Measurements from ENCODE around the gene CMSS1. TPM values are rescaled to one million over a fixed set of nuclear protein-coding genes. Genes with fewer than 3 reads are reported as not detected.

The CMSS1 gene
- total RNA-seq, 2 experiments from 2014 or later, result 34.8 to 37.2 TPM

GRCh38 chr3:99874237-99875002, 56.8 kb downstream of the CMSS1 start:
- Mint-ChIP-seq H3K4me1 (peaks cover 25% of the 10 kb centered on the region), H3K27ac (no peak overlapping the region), H3K27me3 (peaks cover 36% of the 10 kb centered on the region), H3K9me3 (no peaks in the 10 kb centered on the region), H3K4me3 (no peak overlapping the region), H3K36me3 (ENCODE audit: low read depth) (peaks cover 4% of the 10 kb centered on the region)
- POLR2A ChIA-PET, result no interaction called here
- CTCF ChIA-PET, result no interaction called here
- no peak for DNase-seq

GRCh38 chr3:99875581-99875928, 57.9 kb downstream of the CMSS1 start:
- Mint-ChIP-seq H3K4me1 (peaks cover 25% of the 10 kb centered on the region), H3K4me3 (peak overlapping the region; percentile 60), H3K9me3 (no peaks in the 10 kb centered on the region), H3K27ac (peak overlapping the region; percentile 9), H3K36me3 (ENCODE audit: low read depth) (peaks cover 4% of the 10 kb centered on the region), H3K27me3 (peaks cover 36% of the 10 kb centered on the region)
- no peak for DNase-seq
- ChIA-PET CTCF (interaction anchor here (0.6 kb wide), 1 partner anchor 20 kb away, joined by 3 read pairs; no protein-coding TSS in a partner anchor), POLR2A (no interaction called here)

- Mint-ChIP-seq H3K9me3 (no peaks in the 10 kb centered on the region), H3K4me3 (peak overlapping the region; percentile 60), H3K27me3 (peaks cover 36% of the 10 kb centered on the region), H3K27ac (no peak overlapping the region), H3K4me1 (peaks cover 25% of the 10 kb centered on the region), H3K36me3 (ENCODE audit: low read depth) (peaks cover 4% of the 10 kb centered on the region)
- ChIA-PET POLR2A (no interaction called here), CTCF (interaction anchor here (0.6 kb wide), 1 partner anchor 21 kb away, joined by 3 read pairs; no protein-coding TSS in a partner anchor)
- DNase-seq, result peak; percentile 64
Observed at GRCh38 chr3:99875929-99876841, 58.5 kb downstream of the CMSS1 start.

- ChIA-PET CTCF (no interaction called here), POLR2A (no interaction called here)
- Mint-ChIP-seq H3K9me3 (no peaks in the 10 kb centered on the region), H3K27ac (no peak overlapping the region), H3K36me3 (ENCODE audit: low read depth) (peaks cover 4% of the 10 kb centered on the region), H3K4me1 (peaks cover 23% of the 10 kb centered on the region), H3K27me3 (peaks cover 36% of the 10 kb centered on the region), H3K4me3 (no peak overlapping the region)
- DNase-seq, result no peak
Observed at GRCh38 chr3:99877031-99877579, 59.4 kb downstream of the CMSS1 start.

- Mint-ChIP-seq H3K27ac (no peak overlapping the region), H3K4me3 (no peak overlapping the region), H3K36me3 (ENCODE audit: low read depth) (peaks cover 4% of the 10 kb centered on the region), H3K4me1 (peaks cover 14% of the 10 kb centered on the region), H3K27me3 (peaks cover 33% of the 10 kb centered on the region), H3K9me3 (no peaks in the 10 kb centered on the region)
- POLR2A ChIA-PET, result no interaction called here
- DNase-seq, result no peak
- CTCF ChIA-PET, result interaction anchor here (1.0 kb wide), 1 partner anchor 54 kb away, joined by 3 read pairs; no protein-coding TSS in a partner anchor
Observed at GRCh38 chr3:99878005-99878404, 60.3 kb downstream of the CMSS1 start.

GRCh38 chr3:99879275-99879674, 61.6 kb downstream of the CMSS1 start:
- Mint-ChIP-seq H3K27me3 (peaks cover 23% of the 10 kb centered on the region), H3K4me1 (peaks cover 15% of the 10 kb centered on the region), H3K4me3 (no peak overlapping the region), H3K27ac (no peak overlapping the region), H3K9me3 (no peaks in the 10 kb centered on the region), H3K36me3 (ENCODE audit: low read depth) (no peaks in the 10 kb centered on the region)
- DNase-seq, result no peak
- ChIA-PET CTCF (interaction anchor here (1.5 kb wide), 1 partner anchor 11 kb away, joined by 6 read pairs; no protein-coding TSS in a partner anchor), POLR2A (interaction anchor here (0.7 kb wide), 1 partner anchor 61 kb away, joined by 3 read pairs; no protein-coding TSS in a partner anchor)

GRCh38 chr3:99881121-99881524, 63.5 kb downstream of the CMSS1 start:
- CTCF ChIA-PET, result interaction anchor here (1.6 kb wide), 1 partner anchor 10 kb away, joined by 3 read pairs; no protein-coding TSS in a partner anchor
- Mint-ChIP-seq H3K4me1 (peaks cover 20% of the 10 kb centered on the region), H3K4me3 (no peak overlapping the region), H3K9me3 (no peaks in the 10 kb centered on the region), H3K36me3 (ENCODE audit: low read depth) (peaks cover 2% of the 10 kb centered on the region), H3K27me3 (peaks cover 16% of the 10 kb centered on the region), H3K27ac (no peak overlapping the region)
- POLR2A ChIA-PET, result no interaction called here
- DNase-seq, result no peak

- Mint-ChIP-seq H3K9me3 (no peaks in the 10 kb centered on the region), H3K27ac (no peak overlapping the region), H3K27me3 (peaks cover 9% of the 10 kb centered on the region), H3K4me1 (peaks cover 17% of the 10 kb centered on the region), H3K36me3 (ENCODE audit: low read depth) (peaks cover 2% of the 10 kb centered on the region), H3K4me3 (no peak overlapping the region)
- no peak for DNase-seq
- POLR2A ChIA-PET, result no interaction called here
- CTCF ChIA-PET, result interaction anchor here (0.9 to 1.6 kb wide), 3 partner anchors 9 to 19 kb away, joined by 3 to 4 read pairs (median 3); no protein-coding TSS in a partner anchor
Observed at GRCh38 chr3:99882436-99883137, 64.9 kb downstream of the CMSS1 start.

GRCh38 chr3:99883138-99883461, 65.4 kb downstream of the CMSS1 start:
- CTCF ChIA-PET, result interaction anchor here (0.9 to 1.6 kb wide), 2 partner anchors 16 to 18 kb away, joined by 3 to 4 read pairs; no protein-coding TSS in a partner anchor
- no peaks in the 10 kb centered on the region for H3K9me3 Mint-ChIP-seq
- H3K27ac Mint-ChIP-seq, result no peak overlapping the region
- peaks cover 4% of the 10 kb centered on the region for H3K27me3 Mint-ChIP-seq
- POLR2A ChIA-PET, result no interaction called here
- DNase-seq, result no peak
- H3K4me3 Mint-ChIP-seq, result no peak overlapping the region
- H3K4me1 Mint-ChIP-seq, result peaks cover 17% of the 10 kb centered on the region
- H3K36me3 Mint-ChIP-seq (ENCODE audit: low read depth), result peaks cover 2% of the 10 kb centered on the region

GRCh38 chr3:99883693-99884092, 66.0 kb downstream of the CMSS1 start:
- Mint-ChIP-seq H3K27me3 (no peaks in the 10 kb centered on the region), H3K9me3 (no peaks in the 10 kb centered on the region), H3K36me3 (ENCODE audit: low read depth) (peaks cover 2% of the 10 kb centered on the region), H3K27ac (no peak overlapping the region), H3K4me3 (no peak overlapping the region), H3K4me1 (peaks cover 17% of the 10 kb centered on the region)
- DNase-seq, result no peak
- POLR2A ChIA-PET, result no interaction called here
- CTCF ChIA-PET, result interaction anchor here (0.6 to 1.6 kb wide), 5 partner anchors 10 to 371 kb away, joined by 3 to 4 read pairs (median 3); no protein-coding TSS in a partner anchor

GRCh38 chr3:99884484-99884883, 66.8 kb downstream of the CMSS1 start:
- POLR2A ChIA-PET, result no interaction called here
- Mint-ChIP-seq H3K27ac (peak overlapping the region; percentile 15), H3K9me3 (no peaks in the 10 kb centered on the region), H3K27me3 (no peaks in the 10 kb centered on the region), H3K4me1 (peaks cover 17% of the 10 kb centered on the region), H3K4me3 (no peak overlapping the region), H3K36me3 (ENCODE audit: low read depth) (peaks cover 2% of the 10 kb centered on the region)
- no peak for DNase-seq
- CTCF ChIA-PET, result interaction anchor here (0.6 to 1.6 kb wide), 4 partner anchors 9 to 370 kb away, joined by 3 to 4 read pairs (median 4); no protein-coding TSS in a partner anchor

- Mint-ChIP-seq H3K9me3 (no peaks in the 10 kb centered on the region), H3K4me3 (no peak overlapping the region), H3K27ac (no peak overlapping the region), H3K27me3 (no peaks in the 10 kb centered on the region), H3K36me3 (ENCODE audit: low read depth) (peaks cover 2% of the 10 kb centered on the region), H3K4me1 (peaks cover 17% of the 10 kb centered on the region)
- no peak for DNase-seq
- ChIA-PET CTCF (no interaction called here), POLR2A (no interaction called here)
Observed at GRCh38 chr3:99885085-99885484, 67.4 kb downstream of the CMSS1 start.

All from activated CD4-positive, alpha-beta T cell treated with anti-CD3 and anti-CD28 coated beads, Interleukin-2, amount 10 ng/mL, durations not matched to agents 7 days and 5 days (primary cell).